Upper lobe of left lung (tissue), 4 donors: ENCODE data around the gene CTSE.

Source experiments
- POLR2A ChIP-seq, 4 donors: fragments of 450-650 bp; IDR thresholded peaks; one replicate each; pipeline ENCODE4 v1.5.1; 2016 to 2017; ENCODE audit warnings: antibody characterized with exemption in 4 of 4, mild to moderate bottlenecking in 2 of 4
- POLR2AphosphoS5 ChIP-seq, 2 donors: sonication (generic); formaldehyde crosslinking; IDR thresholded peaks; one replicate each; pipeline ENCODE4 v1.5.1; 2017; ENCODE audit warnings: antibody characterized with exemption in 2 of 2

- no peak for TF ChIP-seq POLR2AphosphoS5 (IDR thresholded peaks at IDR 0.05)
- no peak for TF ChIP-seq POLR2A (IDR thresholded peaks at IDR 0.05)
Measured at GRCh38 chr1:206039046-206039973, 15.6 kb upstream of the CTSE start.
